Endothelial cell (in vitro differentiated cells): ENCODE results near the gene PTCD2. TPM values are rescaled to one million over a fixed set of nuclear protein-coding genes. Genes with fewer than 3 reads are reported as not detected.

Source experiments
- DNase-seq: peaks from one replicate; pipeline ENCODE4 v3.0.0; 2021; ENCODE audit warnings: low spot score
- H3K27ac Mint-ChIP-seq: one replicate; pipeline ENCODE4 v1.8.0; 2021; ENCODE audit warnings: mixed read lengths, inconsistent platforms; ENCODE audit not compliant: unreplicated experiment
- H3K27me3 Mint-ChIP-seq: one replicate; pipeline ENCODE4 v1.8.0; 2021; ENCODE audit warnings: mild to moderate bottlenecking, moderate library complexity, mixed read lengths, inconsistent platforms; ENCODE audit not compliant: unreplicated experiment
- H3K36me3 Mint-ChIP-seq: one replicate; pipeline ENCODE4 v1.8.0; 2021; ENCODE audit warnings: mild to moderate bottlenecking, low read depth, mixed read lengths, inconsistent platforms; ENCODE audit not compliant: unreplicated experiment
- H3K4me1 Mint-ChIP-seq: one replicate; pipeline ENCODE4 v1.8.0; 2021; ENCODE audit warnings: mild to moderate bottlenecking, mixed read lengths, inconsistent platforms; ENCODE audit not compliant: unreplicated experiment
- H3K4me3 Mint-ChIP-seq: one replicate; pipeline ENCODE4 v1.8.0; 2021; ENCODE audit warnings: mild to moderate bottlenecking, mixed read lengths, inconsistent platforms; ENCODE audit not compliant: unreplicated experiment
- H3K9me3 Mint-ChIP-seq: one replicate; pipeline ENCODE4 v1.8.0; 2021; ENCODE audit warnings: mixed read lengths, inconsistent platforms; ENCODE audit not compliant: unreplicated experiment
- total RNA-seq: library from RNA; stranded (reverse); fragmentation: NEBNext Ultra II Directional; extraction: Animal tissue kit (Norgen Biotek cat#: 25700); gene quantifications from one replicate; pipeline ENCODE4 v1.2.1, GENCODE V29; 2021; ENCODE audit not compliant: unreplicated experiment
- TF ChIP-seq, protein P1 (sequence below): fragments of 200-600 bp; sonication (generic); IDR thresholded peaks from one replicate; pipeline ENCODE4 v1.5.0; 2021; ENCODE audit warnings: antibody characterized with exemption; ENCODE audit not compliant: unreplicated experiment

The PTCD2 gene
- total RNA-seq, 1 donor from 2014 or later: 7.5 TPM

DNA sequence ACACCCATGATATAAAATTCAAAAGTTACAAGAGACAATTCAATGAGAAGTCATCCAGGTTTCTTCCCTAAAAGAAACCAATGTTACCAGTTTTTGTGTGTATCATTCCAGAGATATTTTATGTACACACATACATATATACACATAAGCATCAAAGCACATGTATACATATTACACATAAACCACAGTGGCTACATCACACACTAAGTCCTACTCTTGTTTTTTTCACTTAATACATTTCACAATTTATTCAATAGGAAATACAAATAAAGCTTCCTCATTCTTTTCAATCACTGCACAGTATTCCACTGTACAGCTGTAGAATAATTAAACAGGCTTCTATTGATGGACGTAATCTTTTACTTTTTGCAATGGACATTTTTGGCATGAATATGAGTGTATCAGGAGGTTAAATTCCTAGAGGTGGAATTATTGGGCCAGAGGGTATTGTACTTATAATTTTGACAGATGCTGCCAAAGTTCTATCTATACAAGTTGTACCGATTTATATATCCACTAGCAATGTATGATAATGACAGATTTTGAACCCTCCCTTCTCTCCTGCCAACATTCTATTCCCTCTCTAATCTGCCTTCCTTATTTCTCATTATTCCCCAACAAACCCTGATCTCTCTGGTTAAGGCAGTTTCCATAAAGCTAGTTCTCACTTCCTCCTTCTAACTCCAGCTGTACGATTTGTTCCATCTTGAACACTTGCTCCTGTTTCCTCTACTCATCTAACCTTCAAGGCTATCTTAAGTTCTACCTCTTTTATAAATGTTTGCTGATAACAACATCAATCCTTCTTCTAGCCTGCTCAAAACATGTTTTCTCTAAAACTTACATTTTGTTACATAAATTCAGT, 35.4 kb upstream of the PTCD2 start:
- peaks cover 2% of the 10 kb centered on the region for H3K27me3 Mint-ChIP-seq
- H3K4me3 Mint-ChIP-seq: no peak overlapping the region
- peaks cover 11% of the 10 kb centered on the region for H3K36me3 Mint-ChIP-seq
- no peak overlapping the region for H3K27ac Mint-ChIP-seq
- TF ChIP-seq, protein P1, sequence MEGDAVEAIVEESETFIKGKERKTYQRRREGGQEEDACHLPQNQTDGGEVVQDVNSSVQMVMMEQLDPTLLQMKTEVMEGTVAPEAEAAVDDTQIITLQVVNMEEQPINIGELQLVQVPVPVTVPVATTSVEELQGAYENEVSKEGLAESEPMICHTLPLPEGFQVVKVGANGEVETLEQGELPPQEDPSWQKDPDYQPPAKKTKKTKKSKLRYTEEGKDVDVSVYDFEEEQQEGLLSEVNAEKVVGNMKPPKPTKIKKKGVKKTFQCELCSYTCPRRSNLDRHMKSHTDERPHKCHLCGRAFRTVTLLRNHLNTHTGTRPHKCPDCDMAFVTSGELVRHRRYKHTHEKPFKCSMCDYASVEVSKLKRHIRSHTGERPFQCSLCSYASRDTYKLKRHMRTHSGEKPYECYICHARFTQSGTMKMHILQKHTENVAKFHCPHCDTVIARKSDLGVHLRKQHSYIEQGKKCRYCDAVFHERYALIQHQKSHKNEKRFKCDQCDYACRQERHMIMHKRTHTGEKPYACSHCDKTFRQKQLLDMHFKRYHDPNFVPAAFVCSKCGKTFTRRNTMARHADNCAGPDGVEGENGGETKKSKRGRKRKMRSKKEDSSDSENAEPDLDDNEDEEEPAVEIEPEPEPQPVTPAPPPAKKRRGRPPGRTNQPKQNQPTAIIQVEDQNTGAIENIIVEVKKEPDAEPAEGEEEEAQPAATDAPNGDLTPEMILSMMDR: no peak
- H3K9me3 Mint-ChIP-seq: no peaks in the 10 kb centered on the region
- no peaks in the 10 kb centered on the region for H3K4me1 Mint-ChIP-seq
- no peak for DNase-seq

DNA sequence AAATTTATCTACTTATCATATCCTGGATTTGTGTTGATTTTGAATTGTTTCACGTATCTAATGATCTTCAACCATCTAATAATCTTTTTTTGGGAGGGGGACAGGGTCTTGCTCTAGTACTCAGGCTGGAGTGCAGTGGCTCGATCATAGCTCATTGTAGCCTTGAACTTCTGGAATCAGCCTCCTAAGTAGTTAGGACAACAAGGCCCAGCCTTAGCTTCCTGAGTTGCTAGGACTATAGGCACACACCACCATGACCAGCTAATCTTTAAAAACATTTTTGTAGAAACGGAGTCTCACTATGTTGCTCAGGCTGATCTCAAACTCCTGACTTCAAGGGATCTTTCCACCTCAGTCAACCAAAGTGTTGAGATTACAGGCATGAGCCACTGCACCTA, 34.8 kb upstream of the PTCD2 start:
- H3K27ac Mint-ChIP-seq: no peak overlapping the region

DNA sequence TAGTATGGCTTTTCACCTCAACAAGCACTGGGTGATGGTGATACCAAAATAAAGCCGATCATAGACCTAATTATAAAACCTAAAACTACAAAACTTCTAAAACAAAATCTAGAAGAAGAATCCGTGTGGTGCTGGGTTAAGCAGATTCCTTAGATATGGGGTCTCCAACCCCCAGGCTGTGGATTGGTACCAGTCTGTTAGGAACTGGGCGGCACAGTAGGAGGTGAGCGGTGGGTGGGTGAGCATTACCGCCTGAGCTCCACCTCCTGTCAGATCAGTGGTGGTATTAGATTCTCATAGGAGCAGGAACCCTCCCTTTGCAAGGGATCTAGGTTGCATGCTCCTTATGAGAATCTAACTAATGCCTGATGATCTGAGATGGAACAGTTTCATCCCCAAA, 33.4 kb upstream of the PTCD2 start:
- Mint-ChIP-seq H3K36me3 (peaks cover 11% of the 10 kb centered on the region), H3K27me3 (peaks cover 2% of the 10 kb centered on the region), H3K27ac (no peak overlapping the region), H3K4me1 (no peaks in the 10 kb centered on the region), H3K4me3 (no peak overlapping the region), H3K9me3 (no peaks in the 10 kb centered on the region)
- TF ChIP-seq, protein P1: no peak
- no peak for DNase-seq

More for the DNA sequence above, 34.8 kb upstream of the PTCD2 start:
- H3K4me1 Mint-ChIP-seq: no peaks in the 10 kb centered on the region
- TF ChIP-seq, protein P1: no peak
- H3K9me3 Mint-ChIP-seq: no peaks in the 10 kb centered on the region
- no peak for DNase-seq
- no peak overlapping the region for H3K4me3 Mint-ChIP-seq
- peaks cover 2% of the 10 kb centered on the region for H3K27me3 Mint-ChIP-seq
- peaks cover 11% of the 10 kb centered on the region for H3K36me3 Mint-ChIP-seq

DNA sequence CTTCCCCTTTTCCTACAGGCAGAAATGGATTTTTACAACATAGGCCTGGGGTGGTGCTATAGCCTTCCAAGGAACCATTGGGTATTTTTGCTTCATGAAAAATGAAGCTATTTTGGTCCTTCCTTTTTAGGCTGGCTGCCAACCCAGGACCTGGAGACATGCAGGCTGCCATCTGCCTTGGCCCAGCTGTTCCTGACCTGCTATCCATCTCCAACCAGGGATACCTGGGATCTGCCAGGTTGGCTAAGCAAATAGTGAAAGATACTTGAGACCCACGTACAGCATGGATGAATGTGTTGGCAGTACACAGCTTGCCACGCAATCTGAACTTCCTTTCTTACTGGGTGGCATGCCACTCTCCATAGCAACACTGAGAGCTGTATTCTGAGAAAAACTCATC, 31.2 kb upstream of the PTCD2 start:
- no peaks in the 10 kb centered on the region for H3K9me3 Mint-ChIP-seq
- peaks cover 2% of the 10 kb centered on the region for H3K27me3 Mint-ChIP-seq
- H3K4me1 Mint-ChIP-seq: no peaks in the 10 kb centered on the region
- no peak overlapping the region for H3K4me3 Mint-ChIP-seq
- H3K36me3 Mint-ChIP-seq: peaks cover 11% of the 10 kb centered on the region
- no peak overlapping the region for H3K27ac Mint-ChIP-seq
- TF ChIP-seq, protein P1: no peak
- DNase-seq: no peak
